Measurements from ENCODE around the gene SKAP1. TPM values are rescaled to one million over a fixed set of nuclear protein-coding genes. Genes with fewer than 3 reads are reported as not detected.

The SKAP1 gene
- total and polyA plus RNA-seq, 2 experiments from 2014 or later: 0.27 TPM; not detected in 1

DNA sequence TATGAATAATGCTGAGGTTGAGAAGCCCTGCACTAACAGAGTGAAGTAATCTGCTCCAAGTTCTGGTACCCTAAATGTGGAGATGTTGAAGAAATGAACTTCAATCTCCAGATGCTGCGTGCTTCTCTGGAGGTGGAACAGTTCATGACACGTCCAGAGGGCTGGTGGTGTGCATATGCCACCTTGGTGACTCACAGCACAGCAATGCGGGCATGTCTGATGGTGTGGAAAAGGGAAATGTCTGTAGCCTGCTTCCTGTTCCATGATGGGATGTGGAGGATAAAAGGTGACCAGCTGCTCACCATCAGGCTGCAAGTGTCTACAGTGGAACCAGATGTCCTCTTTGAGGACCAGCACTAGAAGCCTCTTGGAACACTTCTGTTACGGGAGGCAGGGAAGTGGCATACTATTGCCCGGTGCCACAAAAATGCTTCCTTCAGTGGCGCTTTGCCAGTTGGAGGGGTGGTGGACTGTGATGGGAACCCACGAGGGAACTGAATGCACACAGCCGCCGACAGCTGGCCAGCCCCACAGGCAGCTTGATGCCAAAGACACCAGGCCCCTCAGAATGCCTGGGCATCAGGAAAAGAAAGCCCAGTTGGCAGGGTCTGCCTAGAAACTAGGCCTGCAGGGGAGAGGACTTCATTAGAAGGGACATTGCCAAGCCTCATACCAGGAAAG, 302.5 kb downstream of the SKAP1 start (continued):
- TF ChIP-seq, protein P1, sequence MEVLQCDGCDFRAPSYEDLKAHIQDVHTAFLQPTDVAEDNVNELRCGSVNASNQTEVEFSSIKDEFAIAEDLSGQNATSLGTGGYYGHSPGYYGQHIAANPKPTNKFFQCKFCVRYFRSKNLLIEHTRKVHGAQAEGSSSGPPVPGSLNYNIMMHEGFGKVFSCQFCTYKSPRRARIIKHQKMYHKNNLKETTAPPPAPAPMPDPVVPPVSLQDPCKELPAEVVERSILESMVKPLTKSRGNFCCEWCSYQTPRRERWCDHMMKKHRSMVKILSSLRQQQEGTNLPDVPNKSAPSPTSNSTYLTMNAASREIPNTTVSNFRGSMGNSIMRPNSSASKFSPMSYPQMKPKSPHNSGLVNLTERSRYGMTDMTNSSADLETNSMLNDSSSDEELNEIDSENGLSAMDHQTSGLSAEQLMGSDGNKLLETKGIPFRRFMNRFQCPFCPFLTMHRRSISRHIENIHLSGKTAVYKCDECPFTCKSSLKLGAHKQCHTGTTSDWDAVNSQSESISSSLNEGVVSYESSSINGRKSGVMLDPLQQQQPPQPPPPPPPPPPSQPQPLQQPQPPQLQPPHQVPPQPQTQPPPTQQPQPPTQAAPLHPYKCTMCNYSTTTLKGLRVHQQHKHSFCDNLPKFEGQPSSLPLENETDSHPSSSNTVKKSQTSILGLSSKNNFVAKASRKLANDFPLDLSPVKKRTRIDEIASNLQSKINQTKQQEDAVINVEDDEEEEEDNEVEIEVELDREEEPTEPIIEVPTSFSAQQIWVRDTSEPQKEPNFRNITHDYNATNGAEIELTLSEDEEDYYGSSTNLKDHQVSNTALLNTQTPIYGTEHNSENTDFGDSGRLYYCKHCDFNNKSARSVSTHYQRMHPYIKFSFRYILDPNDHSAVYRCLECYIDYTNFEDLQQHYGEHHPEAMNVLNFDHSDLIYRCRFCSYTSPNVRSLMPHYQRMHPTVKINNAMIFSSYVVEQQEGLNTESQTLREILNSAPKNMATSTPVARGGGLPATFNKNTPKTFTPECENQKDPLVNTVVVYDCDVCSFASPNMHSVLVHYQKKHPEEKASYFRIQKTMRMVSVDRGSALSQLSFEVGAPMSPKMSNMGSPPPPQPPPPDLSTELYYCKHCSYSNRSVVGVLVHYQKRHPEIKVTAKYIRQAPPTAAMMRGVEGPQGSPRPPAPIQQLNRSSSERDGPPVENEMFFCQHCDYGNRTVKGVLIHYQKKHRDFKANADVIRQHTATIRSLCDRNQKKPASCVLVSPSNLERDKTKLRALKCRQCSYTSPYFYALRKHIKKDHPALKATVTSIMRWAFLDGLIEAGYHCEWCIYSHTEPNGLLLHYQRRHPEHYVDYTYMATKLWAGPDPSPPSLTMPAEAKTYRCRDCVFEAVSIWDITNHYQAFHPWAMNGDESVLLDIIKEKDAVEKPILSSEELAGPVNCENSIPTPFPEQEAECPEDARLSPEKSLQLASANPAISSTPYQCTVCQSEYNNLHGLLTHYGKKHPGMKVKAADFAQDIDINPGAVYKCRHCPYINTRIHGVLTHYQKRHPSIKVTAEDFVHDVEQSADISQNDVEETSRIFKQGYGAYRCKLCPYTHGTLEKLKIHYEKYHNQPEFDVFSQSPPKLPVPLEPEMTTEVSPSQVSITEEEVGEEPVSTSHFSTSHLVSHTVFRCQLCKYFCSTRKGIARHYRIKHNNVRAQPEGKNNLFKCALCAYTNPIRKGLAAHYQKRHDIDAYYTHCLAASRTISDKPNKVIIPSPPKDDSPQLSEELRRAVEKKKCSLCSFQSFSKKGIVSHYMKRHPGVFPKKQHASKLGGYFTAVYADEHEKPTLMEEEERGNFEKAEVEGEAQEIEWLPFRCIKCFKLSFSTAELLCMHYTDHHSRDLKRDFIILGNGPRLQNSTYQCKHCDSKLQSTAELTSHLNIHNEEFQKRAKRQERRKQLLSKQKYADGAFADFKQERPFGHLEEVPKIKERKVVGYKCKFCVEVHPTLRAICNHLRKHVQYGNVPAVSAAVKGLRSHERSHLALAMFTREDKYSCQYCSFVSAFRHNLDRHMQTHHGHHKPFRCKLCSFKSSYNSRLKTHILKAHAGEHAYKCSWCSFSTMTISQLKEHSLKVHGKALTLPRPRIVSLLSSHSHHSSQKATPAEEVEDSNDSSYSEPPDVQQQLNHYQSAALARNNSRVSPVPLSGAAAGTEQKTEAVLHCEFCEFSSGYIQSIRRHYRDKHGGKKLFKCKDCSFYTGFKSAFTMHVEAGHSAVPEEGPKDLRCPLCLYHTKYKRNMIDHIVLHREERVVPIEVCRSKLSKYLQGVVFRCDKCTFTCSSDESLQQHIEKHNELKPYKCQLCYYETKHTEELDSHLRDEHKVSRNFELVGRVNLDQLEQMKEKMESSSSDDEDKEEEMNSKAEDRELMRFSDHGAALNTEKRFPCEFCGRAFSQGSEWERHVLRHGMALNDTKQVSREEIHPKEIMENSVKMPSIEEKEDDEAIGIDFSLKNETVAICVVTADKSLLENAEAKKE (CRISPR knock-in tag; IDR thresholded peaks at IDR 0.05): no peak
- no peak for TF ChIP-seq EZH2phosphoT487 (IDR thresholded peaks at IDR 0.05; ENCODE audit: unreplicated experiment)
- TF ChIP-seq REST (IDR thresholded peaks at IDR 0.05; ENCODE audit: unreplicated experiment): no peak
- no peak for TF ChIP-seq POLR2AphosphoS5 (IDR thresholded peaks at IDR 0.05; ENCODE audit: low read depth)
- TF ChIP-seq ZNF331 (CRISPR knock-in tag; IDR thresholded peaks at IDR 0.05; ENCODE audit: low read depth): no peak
- TF ChIP-seq JUNB (IDR thresholded peaks at IDR 0.05; ENCODE audit: unreplicated experiment): no peak
- TF ChIP-seq, protein P2, sequence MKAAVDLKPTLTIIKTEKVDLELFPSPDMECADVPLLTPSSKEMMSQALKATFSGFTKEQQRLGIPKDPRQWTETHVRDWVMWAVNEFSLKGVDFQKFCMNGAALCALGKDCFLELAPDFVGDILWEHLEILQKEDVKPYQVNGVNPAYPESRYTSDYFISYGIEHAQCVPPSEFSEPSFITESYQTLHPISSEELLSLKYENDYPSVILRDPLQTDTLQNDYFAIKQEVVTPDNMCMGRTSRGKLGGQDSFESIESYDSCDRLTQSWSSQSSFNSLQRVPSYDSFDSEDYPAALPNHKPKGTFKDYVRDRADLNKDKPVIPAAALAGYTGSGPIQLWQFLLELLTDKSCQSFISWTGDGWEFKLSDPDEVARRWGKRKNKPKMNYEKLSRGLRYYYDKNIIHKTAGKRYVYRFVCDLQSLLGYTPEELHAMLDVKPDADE (IDR thresholded peaks at IDR 0.05): no peak

All from GM23338 (cell line).